Bronchial epithelial cell (primary cell): ENCODE results near the gene PJVK. TPM values are rescaled to one million over a fixed set of nuclear protein-coding genes. Genes with fewer than 3 reads are reported as not detected.

Source experiments
- DNase-seq: peaks from one replicate; pipeline ENCODE4 v3.0.0-alpha.2; 2010; ENCODE audit warnings: low read depth
- FAIRE-seq: peaks from 2 replicates; lab custom pipeline; 2011; peaks lifted over from hg19 to GRCh38; lab: Jason Lieb, UNC
- H3K27me3 ChIP-seq: 2 replicates; pipeline ENCODE4 v1.5.1; 2011; ENCODE audit warnings: low read length; ENCODE audit not compliant: control insufficient read depth, insufficient read depth
- H3K36me3 ChIP-seq: 2 replicates; pipeline ENCODE4 v1.5.1; 2011; ENCODE audit warnings: low read length; ENCODE audit not compliant: control insufficient read depth, insufficient read depth
- H3K4me3 ChIP-seq: 2 replicates; pipeline ENCODE4 v1.5.1; 2011; ENCODE audit warnings: mild to moderate bottlenecking, low read depth, low read length, control low read depth
- total RNA-seq: library from RNA; depleted of rRNA; stranded (reverse); fragments of >200 nt; gene quantifications from 2 replicates; pipeline ENCODE4 v1.2.1, GENCODE V29; 2014
- TF ChIP-seq, protein P1 (sequence below): IDR thresholded peaks from 2 replicates; pipeline ENCODE4 v1.5.1; 2011; ENCODE audit warnings: mild to moderate bottlenecking, moderate library complexity, low read length, control low read depth, inconsistent platforms; ENCODE audit not compliant: insufficient read depth, severe bottlenecking

The PJVK gene
- total RNA-seq, 1 donor from 2014 or later = 2.4 TPM

DNA sequence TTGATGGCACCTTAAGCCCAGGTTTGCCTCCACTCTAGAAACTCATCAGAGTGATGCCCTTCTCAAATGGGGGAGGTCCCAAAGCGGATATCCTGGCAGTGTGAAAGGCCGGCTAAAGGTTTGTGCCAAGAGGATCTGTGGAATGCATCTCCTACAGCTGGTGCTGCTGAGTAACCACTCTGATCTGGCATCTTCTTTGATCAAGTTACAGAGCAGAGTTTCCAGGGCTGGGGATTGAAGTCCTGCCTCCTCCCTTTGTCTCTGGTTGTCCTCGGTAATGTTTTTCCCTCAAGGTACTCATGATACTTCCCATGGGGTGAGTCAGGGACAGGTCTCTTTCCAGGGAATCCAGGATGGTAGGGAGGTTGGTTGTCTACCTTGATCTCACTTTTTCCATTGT lies 24.8 kb upstream of the PJVK start:
- Histone ChIP-seq H3K4me3 (no peak overlapping the region), H3K27me3 (no peaks in the 10 kb centered on the region), H3K36me3 (peaks cover under 1% of the 10 kb centered on the region)
- no peak for FAIRE-seq
- DNase-seq = no peak
- TF ChIP-seq, protein P1, sequence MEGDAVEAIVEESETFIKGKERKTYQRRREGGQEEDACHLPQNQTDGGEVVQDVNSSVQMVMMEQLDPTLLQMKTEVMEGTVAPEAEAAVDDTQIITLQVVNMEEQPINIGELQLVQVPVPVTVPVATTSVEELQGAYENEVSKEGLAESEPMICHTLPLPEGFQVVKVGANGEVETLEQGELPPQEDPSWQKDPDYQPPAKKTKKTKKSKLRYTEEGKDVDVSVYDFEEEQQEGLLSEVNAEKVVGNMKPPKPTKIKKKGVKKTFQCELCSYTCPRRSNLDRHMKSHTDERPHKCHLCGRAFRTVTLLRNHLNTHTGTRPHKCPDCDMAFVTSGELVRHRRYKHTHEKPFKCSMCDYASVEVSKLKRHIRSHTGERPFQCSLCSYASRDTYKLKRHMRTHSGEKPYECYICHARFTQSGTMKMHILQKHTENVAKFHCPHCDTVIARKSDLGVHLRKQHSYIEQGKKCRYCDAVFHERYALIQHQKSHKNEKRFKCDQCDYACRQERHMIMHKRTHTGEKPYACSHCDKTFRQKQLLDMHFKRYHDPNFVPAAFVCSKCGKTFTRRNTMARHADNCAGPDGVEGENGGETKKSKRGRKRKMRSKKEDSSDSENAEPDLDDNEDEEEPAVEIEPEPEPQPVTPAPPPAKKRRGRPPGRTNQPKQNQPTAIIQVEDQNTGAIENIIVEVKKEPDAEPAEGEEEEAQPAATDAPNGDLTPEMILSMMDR = no peak

DNA sequence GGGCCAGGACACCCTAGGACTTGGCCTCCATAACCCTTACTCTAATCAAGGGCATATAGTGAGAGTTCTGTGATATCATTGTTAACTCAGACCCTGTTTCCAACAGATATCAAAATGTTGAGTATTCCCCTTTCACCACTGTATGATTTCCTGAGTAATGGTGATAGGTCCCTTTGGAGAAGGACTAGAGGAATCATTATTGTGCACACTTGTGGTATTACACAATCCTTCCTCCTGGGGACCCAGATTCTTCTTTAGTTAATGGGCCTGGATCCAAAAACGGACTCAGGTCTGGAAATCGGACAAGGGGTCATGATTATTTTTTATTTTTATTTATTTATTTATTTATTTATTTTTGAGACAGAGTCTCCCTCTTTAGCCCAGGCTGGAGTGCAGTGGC lies 23.7 kb upstream of the PJVK start:
- Histone ChIP-seq H3K4me3 (no peak overlapping the region), H3K27me3 (no peaks in the 10 kb centered on the region), H3K36me3 (peaks cover 3% of the 10 kb centered on the region)
- TF ChIP-seq, protein P1 = no peak
- FAIRE-seq = no peak
- DNase-seq = no peak

DNA sequence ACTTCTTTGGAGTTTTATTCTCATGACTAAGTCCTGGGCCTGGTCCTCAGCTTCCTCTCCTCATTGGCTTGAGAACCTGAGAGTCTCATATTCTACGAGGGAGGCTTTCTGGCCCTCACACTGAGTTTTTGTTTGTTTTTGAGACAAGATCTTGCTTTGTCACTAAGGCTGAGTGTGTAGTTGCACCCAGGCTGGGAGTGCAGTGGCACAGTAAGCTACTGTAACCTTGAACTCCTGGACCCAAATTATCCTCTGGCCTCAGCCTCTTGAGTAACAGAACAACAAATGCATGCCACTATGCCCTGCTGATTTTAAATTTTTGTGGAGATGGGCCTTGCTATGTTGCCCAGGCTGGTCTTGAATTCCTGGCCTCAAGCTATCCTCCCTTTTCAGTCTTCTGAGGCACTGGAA lies 22.8 kb upstream of the PJVK start:
- TF ChIP-seq, protein P1 = no peak
- peaks cover 3% of the 10 kb centered on the region for H3K36me3 ChIP-seq
- no peak overlapping the region for H3K4me3 ChIP-seq
- H3K27me3 ChIP-seq = no peaks in the 10 kb centered on the region
- no peak for DNase-seq
- FAIRE-seq = no peak

DNA sequence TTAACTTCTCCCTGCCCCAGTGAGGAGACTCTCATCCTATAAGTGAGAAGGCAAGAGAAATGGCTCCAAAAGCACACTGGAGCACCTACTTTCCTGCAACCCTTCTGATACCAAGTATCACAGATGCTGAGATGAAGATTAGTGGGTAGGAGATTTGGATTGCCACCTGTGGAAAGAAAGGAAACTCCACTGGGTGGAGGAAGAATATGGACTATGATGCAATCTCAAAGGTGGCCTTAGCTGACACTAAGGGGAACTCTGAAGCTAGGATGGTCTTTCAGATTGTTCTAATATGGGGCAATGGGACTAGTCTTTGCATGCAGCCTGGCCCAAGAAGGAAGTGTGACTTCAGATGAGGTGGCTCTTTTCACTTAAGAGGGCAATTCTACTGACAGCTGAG lies 21.8 kb upstream of the PJVK start:
- Histone ChIP-seq H3K27me3 (no peaks in the 10 kb centered on the region), H3K36me3 (peaks cover 3% of the 10 kb centered on the region), H3K4me3 (no peak overlapping the region)
- FAIRE-seq (no peak), DNase-seq (no peak)
- TF ChIP-seq, protein P1 = no peak

DNA sequence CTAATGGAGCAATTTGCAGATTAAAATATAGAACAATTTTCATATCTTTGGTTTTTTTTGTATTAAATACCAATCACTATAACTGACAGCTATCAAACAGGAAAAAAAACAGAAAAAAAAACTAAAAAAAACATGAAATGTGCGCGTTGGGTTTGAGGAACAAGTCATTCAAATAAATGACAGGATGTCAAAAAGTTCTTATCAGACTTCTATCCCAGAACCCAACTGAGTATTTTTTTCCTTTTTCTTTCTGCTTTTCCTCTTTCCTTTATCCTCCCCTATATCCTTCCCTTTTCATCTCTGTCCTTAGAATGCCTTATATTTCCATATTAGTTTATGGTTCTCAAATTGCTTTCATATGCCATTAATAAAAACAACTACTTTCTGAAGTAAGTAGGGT lies 14.5 kb upstream of the PJVK start:
- FAIRE-seq = no peak
- Histone ChIP-seq H3K27me3 (no peaks in the 10 kb centered on the region), H3K36me3 (peaks cover 1% of the 10 kb centered on the region), H3K4me3 (no peak overlapping the region)
- TF ChIP-seq, protein P1 = no peak
- no peak for DNase-seq

DNA sequence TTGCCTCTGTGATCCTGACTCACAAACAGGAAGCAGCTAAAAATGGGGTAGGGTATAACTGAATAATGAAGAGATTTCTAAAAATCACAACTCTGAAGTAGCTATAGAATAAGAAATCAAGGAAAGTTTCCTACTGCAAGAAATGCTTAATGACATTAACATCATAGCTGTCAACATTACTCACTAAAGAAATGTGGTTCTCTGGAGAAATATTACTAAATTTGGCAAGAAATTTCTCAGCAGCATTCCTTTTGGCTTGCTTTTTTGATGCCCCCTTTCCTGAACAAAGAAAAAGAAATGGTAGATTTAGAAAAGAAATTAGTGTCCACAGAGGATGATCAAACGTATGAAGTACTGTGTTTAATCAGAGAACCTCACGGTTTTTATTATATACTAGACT lies 9.8 kb upstream of the PJVK start:
- Histone ChIP-seq H3K27me3 (no peaks in the 10 kb centered on the region), H3K36me3 (peaks cover 12% of the 10 kb centered on the region)

More for the DNA sequence above, 9.8 kb upstream of the PJVK start:
- DNase-seq = no peak
- TF ChIP-seq, protein P1 = no peak
- no peak overlapping the region for H3K4me3 ChIP-seq
- no peak for FAIRE-seq
